ACC112 (cell line): ENCODE measurements around the gene THPO.
A peak's percentile ranks its signal among the peaks of the same experiment; 100 is the strongest.

Source experiments
- H2AFZ ChIP-seq: fragments of 200-600 bp; sonication (generic); one replicate; pipeline ENCODE4 v1.6.0; 2017; ENCODE audit warnings: antibody characterized with exemption, low read length; ENCODE audit not compliant: unreplicated experiment
- H3K27ac ChIP-seq: fragments of 200-600 bp; sonication (generic); 2 replicates; pipeline ENCODE4 v1.5.1; 2014; ENCODE audit warnings: low read depth, mild to moderate bottlenecking, antibody characterized with exemption, low read length, moderate library complexity
- H3K27me3 ChIP-seq: fragments of 200-600 bp; sonication (generic); 2 replicates; pipeline ENCODE4 v1.6.1; 2014; ENCODE audit warnings: mild to moderate bottlenecking, antibody characterized with exemption, low read length, moderate library complexity, mixed read lengths; ENCODE audit not compliant: insufficient read depth
- H3K36me3 ChIP-seq: fragments of 200-600 bp; sonication (generic); 2 replicates; pipeline ENCODE4 v1.6.1; 2016; ENCODE audit warnings: mild to moderate bottlenecking, antibody characterized with exemption, low read length, moderate library complexity, mixed read lengths; ENCODE audit not compliant: insufficient read depth
- H3K4me1 ChIP-seq: fragments of 200-600 bp; sonication (generic); one replicate; pipeline ENCODE4 v1.6.1; 2016; ENCODE audit warnings: low read length, mixed read lengths; ENCODE audit not compliant: insufficient read depth, unreplicated experiment, control insufficient read depth
- H3K4me3 ChIP-seq: fragments of 200-600 bp; sonication (generic); 2 replicates; pipeline ENCODE4 v1.5.1; 2014; ENCODE audit warnings: mild to moderate bottlenecking, low read depth, low read length
- H3K79me2 ChIP-seq: fragments of 200-600 bp; sonication (generic); one replicate; pipeline ENCODE4 v1.6.0; 2016; ENCODE audit warnings: low read length; ENCODE audit not compliant: control insufficient read depth, unreplicated experiment, insufficient read depth

THPO gene

DNA sequence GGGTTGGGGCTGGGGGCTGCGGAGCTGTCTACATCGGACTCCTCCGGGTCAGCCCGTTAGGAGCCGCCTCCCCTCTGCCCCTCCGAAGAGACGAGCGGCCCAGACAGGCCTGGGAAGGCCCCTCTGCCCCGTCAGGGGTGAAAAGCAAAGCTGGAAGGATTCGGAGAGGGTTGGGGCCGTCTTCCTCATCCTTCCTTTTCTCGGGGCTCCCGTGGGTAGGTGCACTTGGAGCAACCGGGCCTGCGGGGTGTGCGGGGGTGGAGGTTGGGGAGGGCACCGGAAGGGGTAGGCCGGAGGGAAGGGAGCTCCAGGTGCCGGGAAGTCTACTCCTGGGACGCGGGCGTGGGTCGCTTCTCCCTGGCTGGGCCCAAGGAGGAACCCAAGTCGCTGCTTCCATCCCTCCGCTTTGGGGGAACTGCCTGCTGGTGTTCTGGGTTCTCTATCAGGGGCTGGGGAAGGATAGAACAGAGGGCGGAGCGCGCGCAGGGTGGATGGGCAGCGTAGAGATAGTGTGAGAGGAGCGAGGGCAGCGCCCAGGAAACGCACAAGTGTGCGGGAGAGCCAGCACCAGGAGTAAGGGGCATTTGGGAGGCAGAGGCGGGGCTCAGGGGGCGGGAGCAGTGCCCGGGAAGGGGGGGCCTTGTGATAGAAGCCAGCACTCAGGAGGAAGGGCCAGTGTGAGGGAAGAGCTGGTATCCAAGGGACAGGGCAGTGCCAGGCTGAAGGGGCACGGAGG is 15.9 kb downstream of the THPO start:
- Histone ChIP-seq H3K27me3 (no peaks in the 10 kb centered on the region), H3K79me2 (peaks cover 33% of the 10 kb centered on the region), H3K36me3 (peaks cover 18% of the 10 kb centered on the region), H3K4me3 (peak overlapping the region; percentile 79), H3K27ac (peak overlapping the region; percentile 97), H3K4me1 (peaks cover 29% of the 10 kb centered on the region), H2AFZ (peak overlapping the region; percentile 36)

DNA sequence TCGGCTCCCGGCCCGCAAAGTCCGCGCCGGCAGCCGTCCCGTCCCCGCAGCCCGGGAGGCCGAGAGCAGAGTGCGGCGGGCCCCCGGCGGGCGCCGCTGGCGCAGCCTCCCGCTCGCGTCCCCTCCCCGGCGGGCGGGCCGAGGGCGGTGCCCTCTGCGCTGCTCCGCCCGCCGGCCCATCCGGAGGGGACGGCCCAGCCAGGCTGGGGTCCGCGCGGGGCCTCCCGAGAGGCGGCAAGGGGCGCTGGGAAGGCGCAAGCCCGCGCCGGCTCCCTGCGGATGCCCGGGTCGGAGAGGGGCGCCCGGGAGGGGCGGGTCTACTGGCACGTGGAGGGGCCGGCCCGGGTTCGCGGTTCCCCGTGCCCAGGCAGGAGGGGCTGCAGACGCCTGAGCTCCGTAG is 16.5 kb downstream of the THPO start, which contains the start of the genes CLCN2 and POLR2H:
Gene CLCN2 (minus strand): TSS at position 74 of the 400 bp plus-strand sequence. CDS start 126 bp downstream, outside the sequence.
Gene POLR2H (plus strand): TSS at position 179 of the 400 bp plus-strand sequence. CDS start 1,783 bp downstream, outside the sequence.
- peak within 1 kb of the TSS; percentile 69 for H2AFZ ChIP-seq
- peaks cover 33% of the 10 kb centered on the region for H3K79me2 ChIP-seq
- peak within 1 kb of the TSS; percentile 97 for H3K27ac ChIP-seq

DNA sequence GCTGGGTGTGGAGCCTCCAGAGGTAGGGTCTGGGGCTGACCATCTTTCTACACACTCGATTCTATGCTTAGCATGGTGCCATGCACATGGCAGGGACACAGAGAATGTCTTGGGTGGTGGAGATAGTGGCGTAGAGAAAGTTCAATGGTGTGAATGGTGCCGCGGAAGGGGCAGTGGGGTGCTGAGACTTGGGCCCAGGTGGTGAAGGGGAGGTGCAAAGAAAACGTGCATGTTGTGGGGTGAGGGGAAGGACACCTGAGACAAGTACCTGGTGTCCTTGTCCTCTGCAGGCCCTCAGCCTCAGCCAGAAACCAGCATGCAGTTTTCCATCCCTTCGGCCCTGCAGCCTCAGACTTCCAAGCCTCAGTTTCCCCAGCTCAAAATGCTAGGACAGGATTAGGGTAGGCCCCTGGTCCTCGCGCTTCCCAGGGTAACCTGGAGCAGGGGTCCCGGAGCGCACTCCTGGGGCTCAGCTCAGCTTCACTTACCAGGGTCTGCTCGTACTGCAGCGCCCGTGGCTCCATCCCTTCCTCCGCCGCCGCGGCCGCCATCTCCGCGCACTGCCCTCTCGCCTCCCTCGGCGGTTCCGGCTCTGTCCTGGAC is 17.0 kb downstream of the THPO start:
- Histone ChIP-seq H3K4me1 (peaks cover 23% of the 10 kb centered on the region), H3K36me3 (peaks cover 12% of the 10 kb centered on the region), H3K27me3 (no peaks in the 10 kb centered on the region), H2AFZ (peak overlapping the region; percentile 69), H3K27ac (peak overlapping the region; percentile 97; the same call in 1 of the 2 replicates), H3K4me3 (peak overlapping the region; percentile 79), H3K79me2 (peaks cover 33% of the 10 kb centered on the region)

More for the DNA sequence above, 16.5 kb downstream of the THPO start, which contains the start of the genes CLCN2 and POLR2H:
- H3K27me3 ChIP-seq: no peaks in the 10 kb centered on the region
- H3K4me3 ChIP-seq: peak within 1 kb of the TSS; percentile 79
- H3K4me1 ChIP-seq: peaks cover 25% of the 10 kb centered on the region
- peaks cover 12% of the 10 kb centered on the region for H3K36me3 ChIP-seq

DNA sequence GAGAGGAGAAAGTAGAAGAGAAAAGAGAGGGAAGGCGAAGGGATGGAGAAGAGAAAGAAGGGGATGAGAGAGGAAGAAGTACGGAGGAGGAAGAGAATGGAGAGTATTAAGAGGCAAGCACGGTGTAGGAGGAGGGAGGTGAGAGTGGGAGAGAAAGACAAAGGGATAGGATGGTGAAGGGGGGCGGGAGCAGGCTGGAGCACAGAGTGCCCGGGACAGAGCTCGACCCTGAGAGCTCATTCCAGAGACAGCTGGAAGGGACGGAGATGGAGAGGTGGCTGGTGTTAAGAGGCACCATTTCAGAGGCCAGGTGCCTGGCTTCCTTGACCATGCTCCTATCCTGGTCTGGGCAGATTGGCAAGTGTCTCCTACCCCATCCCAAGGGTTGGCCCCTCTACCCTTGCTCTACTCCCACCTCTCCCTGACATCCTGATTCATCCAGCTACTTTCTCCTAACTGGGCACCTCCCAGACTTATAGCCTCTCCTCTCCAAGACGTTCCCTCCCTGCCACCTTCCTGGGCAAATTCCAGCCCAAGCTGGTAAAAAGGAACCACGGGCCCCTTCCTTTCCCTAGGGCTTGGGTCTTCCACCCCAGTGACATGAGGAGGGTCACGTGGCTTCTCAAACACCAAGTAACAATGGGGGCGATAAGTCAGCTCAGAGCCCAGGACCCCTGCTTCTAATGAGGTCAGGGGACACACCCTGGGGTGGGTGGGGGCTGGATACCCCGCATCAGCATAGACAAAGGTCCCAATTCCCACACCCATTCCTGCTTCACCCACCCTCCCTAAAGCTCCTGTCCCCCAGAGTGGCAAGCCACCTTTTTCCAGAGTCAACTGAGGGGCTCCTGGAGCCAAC is 17.7 kb downstream of the THPO start:
- H3K79me2 ChIP-seq: peaks cover 32% of the 10 kb centered on the region
- no peak overlapping the region for H2AFZ ChIP-seq
- no peak overlapping the region for H3K27ac ChIP-seq
- H3K27me3 ChIP-seq: no peaks in the 10 kb centered on the region
- peaks cover 26% of the 10 kb centered on the region for H3K4me1 ChIP-seq
- H3K4me3 ChIP-seq: peak overlapping the region; percentile 79
- H3K36me3 ChIP-seq: peaks cover 14% of the 10 kb centered on the region

DNA sequence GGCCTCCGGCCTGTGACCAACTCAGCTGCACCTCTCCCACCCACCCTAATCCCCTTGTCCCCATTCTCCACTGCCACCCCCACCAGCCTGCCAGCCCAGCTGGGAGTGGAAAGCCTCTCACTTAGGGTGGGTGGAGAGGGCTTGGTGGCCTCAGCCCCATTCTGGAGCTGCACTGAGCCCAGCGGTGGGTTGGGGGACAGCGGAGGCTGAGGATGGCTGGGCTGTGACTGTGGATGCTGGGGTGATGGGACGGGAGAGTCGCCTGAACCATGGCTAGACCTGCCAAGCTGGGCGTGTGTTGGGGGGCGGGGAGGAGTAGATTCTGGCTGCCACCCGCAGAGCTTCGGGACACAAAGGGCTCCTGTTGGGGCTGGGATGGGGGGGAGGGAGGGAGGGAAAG is 18.4 kb downstream of the THPO start:
- Histone ChIP-seq H3K36me3 (peaks cover 8% of the 10 kb centered on the region; the same call in 1 of the 2 replicates), H3K4me3 (no peak overlapping the region), H3K27ac (no peak overlapping the region), H3K27me3 (no peaks in the 10 kb centered on the region), H3K4me1 (peaks cover 21% of the 10 kb centered on the region), H3K79me2 (peaks cover 25% of the 10 kb centered on the region), H2AFZ (no peak overlapping the region)

DNA sequence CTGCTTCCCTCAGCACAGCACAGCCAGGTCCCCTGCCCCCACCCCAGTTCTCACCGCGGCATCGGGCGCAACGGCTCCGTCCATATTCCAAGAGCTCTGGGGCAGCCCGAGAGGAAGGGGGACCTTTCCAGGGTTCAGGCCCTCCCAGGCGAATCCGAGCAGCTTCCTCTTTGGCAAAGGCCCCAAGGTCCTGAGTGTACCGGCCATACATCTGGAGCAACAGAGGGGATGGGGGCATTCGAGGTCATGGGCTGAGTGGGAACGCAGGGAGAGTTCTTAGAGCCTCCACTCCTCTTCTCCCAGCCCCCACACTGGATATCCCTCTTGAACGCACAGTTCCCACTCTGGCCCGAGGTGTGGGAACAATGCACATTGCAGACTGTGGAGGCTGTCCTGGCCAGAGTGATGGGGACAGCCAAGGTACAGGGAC is 19.1 kb downstream of the THPO start:
- Histone ChIP-seq H3K36me3 (peaks cover 6% of the 10 kb centered on the region; the same call in 1 of the 2 replicates), H3K27ac (no peak overlapping the region), H3K4me1 (peaks cover 15% of the 10 kb centered on the region)

DNA sequence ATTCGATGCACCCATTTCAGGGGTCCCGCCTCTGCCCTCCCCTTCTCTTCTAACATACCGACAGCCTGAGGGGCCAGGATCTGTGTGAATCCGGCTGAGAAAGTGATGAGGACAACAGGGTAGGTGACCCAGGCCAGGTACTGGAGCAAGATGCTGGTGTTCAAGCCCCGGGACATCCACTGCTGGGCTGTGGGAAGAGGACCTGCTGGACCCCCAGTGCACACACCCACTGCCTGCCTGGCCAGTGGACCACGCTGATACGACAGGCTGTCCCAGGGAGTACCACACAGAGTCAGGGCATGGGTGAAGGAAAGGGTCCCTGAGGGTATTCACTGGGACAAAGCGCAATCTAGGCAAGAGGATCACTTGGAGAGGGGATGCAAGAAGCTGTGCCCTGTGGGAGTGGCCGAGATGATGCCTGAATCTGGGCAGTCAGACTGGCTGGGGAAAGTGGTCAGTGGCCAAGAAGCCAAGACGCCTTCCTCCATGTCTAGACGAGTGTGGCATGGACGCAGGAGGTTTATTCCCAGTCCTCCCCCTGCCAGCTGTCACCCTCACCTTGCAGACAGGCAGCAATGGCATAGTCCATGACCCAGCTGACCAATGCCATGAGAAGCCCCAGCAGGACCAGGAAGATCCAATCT is 19.8 kb downstream of the THPO start:
- Histone ChIP-seq H3K36me3 (peaks cover 6% of the 10 kb centered on the region; the same call in 1 of the 2 replicates), H3K27me3 (no peaks in the 10 kb centered on the region), H3K4me1 (peaks cover 15% of the 10 kb centered on the region), H3K4me3 (no peak overlapping the region), H3K79me2 (peaks cover 12% of the 10 kb centered on the region), H3K27ac (no peak overlapping the region), H2AFZ (no peak overlapping the region)

More for the DNA sequence above, 19.1 kb downstream of the THPO start:
- no peak overlapping the region for H3K4me3 ChIP-seq
- H3K79me2 ChIP-seq: peaks cover 18% of the 10 kb centered on the region
- no peak overlapping the region for H2AFZ ChIP-seq
- H3K27me3 ChIP-seq: no peaks in the 10 kb centered on the region

DNA sequence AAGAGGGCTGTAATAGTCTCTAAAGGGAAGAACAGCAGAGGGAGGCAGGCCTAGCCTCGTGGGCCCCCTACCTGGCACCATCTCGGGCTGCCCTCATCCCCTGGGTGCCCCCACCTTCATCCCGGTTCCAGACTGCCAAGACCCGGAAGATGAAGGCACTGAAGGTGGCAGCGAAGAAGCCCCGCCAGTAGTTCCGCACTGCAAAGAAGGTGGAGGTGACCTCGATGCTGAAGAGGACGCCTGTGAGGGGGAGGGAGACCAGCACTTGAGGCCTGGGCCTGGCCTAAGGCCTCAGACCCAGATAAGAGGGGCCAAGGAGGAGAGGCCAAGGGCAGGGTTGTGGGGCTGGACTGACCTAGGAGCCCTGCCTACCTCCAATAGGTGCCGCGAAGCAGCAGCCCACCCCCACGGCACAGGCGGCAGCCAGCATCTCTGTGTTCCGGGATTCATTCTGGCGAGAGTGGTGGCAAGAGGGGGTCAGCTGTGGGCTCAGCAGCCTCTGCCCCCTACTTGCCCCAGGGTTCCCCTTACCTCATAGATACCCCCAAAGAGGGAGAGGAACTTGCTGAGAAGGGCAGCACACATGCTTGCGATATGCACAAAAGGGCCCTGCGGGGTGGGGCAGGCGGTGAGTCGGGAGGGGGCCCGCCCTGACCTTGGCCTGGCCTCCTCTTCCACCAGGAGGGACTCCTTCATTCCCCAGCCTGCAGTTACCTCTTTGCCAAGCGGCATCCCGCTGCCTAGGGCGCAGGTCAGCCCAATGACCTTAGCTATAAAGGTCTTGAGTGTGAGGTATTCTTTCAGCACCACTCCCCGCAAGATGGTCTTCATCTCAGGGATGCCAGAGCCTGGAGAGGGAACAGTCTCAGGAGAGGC is 20.5 kb downstream of the THPO start:
- no peaks in the 10 kb centered on the region for H3K27me3 ChIP-seq
- H3K36me3 ChIP-seq: peaks cover 6% of the 10 kb centered on the region; the same call in 1 of the 2 replicates
- H3K4me3 ChIP-seq: no peak overlapping the region
- H2AFZ ChIP-seq: no peak overlapping the region
- peaks cover 12% of the 10 kb centered on the region for H3K79me2 ChIP-seq
- H3K27ac ChIP-seq: no peak overlapping the region
- H3K4me1 ChIP-seq: peaks cover 15% of the 10 kb centered on the region

DNA sequence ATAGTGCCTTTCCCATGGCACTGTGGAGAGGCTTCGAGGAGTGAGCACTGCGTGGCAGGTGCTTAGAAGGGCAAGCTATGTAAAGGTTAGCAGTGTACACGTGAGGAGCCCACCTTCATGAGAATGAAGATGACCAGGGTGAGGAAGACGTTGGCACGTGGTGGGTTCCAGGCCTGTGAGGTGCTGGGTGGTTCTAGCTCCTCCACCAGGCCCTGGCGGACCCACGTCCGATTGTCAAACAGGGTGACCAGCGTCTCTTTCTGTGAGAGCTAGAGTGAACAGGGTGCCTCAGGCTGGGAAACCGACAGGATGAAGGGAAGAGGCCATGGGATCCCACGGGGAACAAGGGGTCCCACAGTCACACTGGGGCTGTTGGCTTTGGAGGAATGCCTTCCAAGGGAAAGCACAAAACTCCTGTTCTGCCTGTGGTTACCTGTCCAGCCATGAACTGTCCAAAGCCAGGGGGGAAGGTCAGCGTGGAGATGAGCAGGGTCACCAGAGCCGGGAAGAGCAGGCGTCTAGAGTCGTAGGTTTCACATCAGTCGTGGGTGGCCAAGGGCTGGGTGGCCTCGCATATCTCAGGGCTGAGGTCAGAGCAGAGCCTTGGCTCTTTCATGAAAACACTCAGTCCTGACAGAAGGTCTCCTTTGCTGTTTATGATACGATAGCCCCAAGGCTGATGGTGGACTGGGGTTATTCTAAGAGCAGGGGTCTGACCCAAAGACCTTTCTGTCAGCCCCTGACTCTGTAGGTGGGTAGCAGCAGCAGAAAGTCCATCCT is 22.6 kb downstream of the THPO start:
- Histone ChIP-seq H3K36me3 (peaks cover 6% of the 10 kb centered on the region; the same call in 1 of the 2 replicates), H3K4me1 (peaks cover 9% of the 10 kb centered on the region), H3K27ac (no peak overlapping the region), H2AFZ (no peak overlapping the region), H3K27me3 (no peaks in the 10 kb centered on the region), H3K79me2 (peaks cover 5% of the 10 kb centered on the region), H3K4me3 (no peak overlapping the region)
